ENCODE results near the gene SP100. TPM values are rescaled to one million over a fixed set of nuclear protein-coding genes. Genes with fewer than 3 reads are reported as not detected.
"Not testable (repeated sequence)": the region's sequence is repeated elsewhere in the genome, so short reads cannot be mapped to it uniquely, and the experiment has no call there.

The SP100 gene
- total RNA-seq, 1 donor from 2014 or later: 24.0 TPM

- ATAC-seq (no peak), DNase-seq (ENCODE audit: low spot score) (no peak)
Measured at GRCh38 chr2:230455005-230455684, 39.1 kb downstream of the SP100 start.

- ATAC-seq (peak; percentile 56), DNase-seq (ENCODE audit: low spot score) (no peak)
Measured at GRCh38 chr2:230457073-230457768, 41.2 kb downstream of the SP100 start.

- ATAC-seq (no peak), DNase-seq (ENCODE audit: low spot score) (no peak)
Measured at GRCh38 chr2:230457793-230458192, 41.8 kb downstream of the SP100 start.

- ATAC-seq (no peak), DNase-seq (ENCODE audit: low spot score) (no peak)
Measured at GRCh38 chr2:230459216-230459615, 43.2 kb downstream of the SP100 start.

GRCh38 chr2:230471074-230471473 lies 55.1 kb downstream of the SP100 start:
- DNase-seq (ENCODE audit: low spot score) (no peak), ATAC-seq (no peak)

- no peak for ATAC-seq
Measured at GRCh38 chr2:230472621-230473018, 56.6 kb downstream of the SP100 start.

GRCh38 chr2:230473378-230473777 lies 57.4 kb downstream of the SP100 start:
- no peak for DNase-seq (ENCODE audit: low spot score)
- no peak for ATAC-seq

More at GRCh38 chr2:230472621-230473018, 56.6 kb downstream of the SP100 start:
- no peak for DNase-seq (ENCODE audit: low spot score)

- ATAC-seq (no peak), DNase-seq (ENCODE audit: low spot score) (no peak)
Measured at GRCh38 chr2:230475143-230475542, 59.1 kb downstream of the SP100 start.

GRCh38 chr2:230485801-230486341 lies 69.9 kb downstream of the SP100 start:
- ATAC-seq (no peak), DNase-seq (ENCODE audit: low spot score) (no peak)

- not testable (repeated sequence) for ATAC-seq; DNase-seq (ENCODE audit: low spot score)
Measured at GRCh38 chr2:230491219-230491618, 75.2 kb downstream of the SP100 start.

- ATAC-seq: no peak
Measured at GRCh38 chr2:230492107-230492506, 76.1 kb downstream of the SP100 start.

GRCh38 chr2:230494980-230495379 lies 79.0 kb downstream of the SP100 start:
- no peak for ATAC-seq
- DNase-seq (ENCODE audit: low spot score): no peak

More at GRCh38 chr2:230492107-230492506, 76.1 kb downstream of the SP100 start:
- DNase-seq (ENCODE audit: low spot score): no peak

GRCh38 chr2:230496891-230497290 lies 80.9 kb downstream of the SP100 start:
- DNase-seq (ENCODE audit: low spot score): no peak
- no peak for ATAC-seq

- no peak for DNase-seq (ENCODE audit: low spot score)
- ATAC-seq: peak; percentile 16
Measured at GRCh38 chr2:230498506-230499107, 82.6 kb downstream of the SP100 start.

- peak; percentile 64 for ATAC-seq
- no peak for DNase-seq (ENCODE audit: low spot score)
Measured at GRCh38 chr2:230502593-230502992, 86.6 kb downstream of the SP100 start.

- peak; percentile 30 for ATAC-seq
Measured at GRCh38 chr2:230503798-230504197, 87.8 kb downstream of the SP100 start.

GRCh38 chr2:230505162-230505561 lies 89.2 kb downstream of the SP100 start:
- ATAC-seq (no peak), DNase-seq (ENCODE audit: low spot score) (no peak)

More at GRCh38 chr2:230503798-230504197, 87.8 kb downstream of the SP100 start:
- no peak for DNase-seq (ENCODE audit: low spot score)

- peak; percentile 76 for ATAC-seq
- DNase-seq (ENCODE audit: low spot score): peak; percentile 59
Measured at GRCh38 chr2:230512955-230513748, 97.2 kb downstream of the SP100 start.

- ATAC-seq: peak; percentile 94
Measured at GRCh38 chr2:230520061-230520874, 104.3 kb downstream of the SP100 start.

GRCh38 chr2:230520875-230521155 lies 104.8 kb downstream of the SP100 start:
- ATAC-seq: no peak
- no peak for DNase-seq (ENCODE audit: low spot score)

More at GRCh38 chr2:230520061-230520874, 104.3 kb downstream of the SP100 start:
- DNase-seq (ENCODE audit: low spot score): peak; percentile 90
